Transverse colon (tissue), 3 donors: Measurements from ENCODE around the gene TLE3.

Experiments
- EP300 ChIP-seq: sonication (generic); formaldehyde crosslinking; IDR thresholded peaks from one replicate; pipeline ENCODE4 v1.6.1; 2017; ENCODE audit warnings: antibody characterized with exemption, low read depth
- TF ChIP-seq, protein P1 (sequence below), 5 experiments: fragments of 200-600 bp in 3 of 5; fragments of 450-650 bp in 2 of 5; sonication (generic) in 3 of 5; IDR thresholded peaks; 1 replicate in 2 of 5; 2 replicates in 3 of 5; pipeline ENCODE4 v1.5.1; 2016 to 2017; ENCODE audit warnings: antibody characterized with exemption in 5 of 5, inconsistent platforms in 3 of 5, mild to moderate bottlenecking in 2 of 5, moderate library complexity in 1 of 5

DNA sequence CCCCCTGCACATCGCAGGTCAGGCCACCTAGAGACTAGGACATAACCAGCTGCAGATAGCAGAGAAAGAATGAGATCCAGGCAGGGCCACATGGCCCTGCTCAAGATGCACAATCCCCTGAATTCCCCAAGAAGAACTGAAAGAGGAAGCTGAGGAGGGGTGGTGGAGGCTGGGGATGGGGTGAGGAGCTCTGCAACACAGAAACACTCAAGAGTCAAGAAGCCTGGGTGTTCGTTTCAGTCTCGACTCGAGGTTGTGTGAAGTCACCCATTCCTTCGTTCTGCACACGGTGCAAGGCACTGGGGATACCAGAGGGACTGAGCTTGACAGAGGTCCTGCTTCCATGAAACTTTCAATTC lies 62.0 kb downstream of the TLE3 start:
- TF ChIP-seq, protein P1, sequence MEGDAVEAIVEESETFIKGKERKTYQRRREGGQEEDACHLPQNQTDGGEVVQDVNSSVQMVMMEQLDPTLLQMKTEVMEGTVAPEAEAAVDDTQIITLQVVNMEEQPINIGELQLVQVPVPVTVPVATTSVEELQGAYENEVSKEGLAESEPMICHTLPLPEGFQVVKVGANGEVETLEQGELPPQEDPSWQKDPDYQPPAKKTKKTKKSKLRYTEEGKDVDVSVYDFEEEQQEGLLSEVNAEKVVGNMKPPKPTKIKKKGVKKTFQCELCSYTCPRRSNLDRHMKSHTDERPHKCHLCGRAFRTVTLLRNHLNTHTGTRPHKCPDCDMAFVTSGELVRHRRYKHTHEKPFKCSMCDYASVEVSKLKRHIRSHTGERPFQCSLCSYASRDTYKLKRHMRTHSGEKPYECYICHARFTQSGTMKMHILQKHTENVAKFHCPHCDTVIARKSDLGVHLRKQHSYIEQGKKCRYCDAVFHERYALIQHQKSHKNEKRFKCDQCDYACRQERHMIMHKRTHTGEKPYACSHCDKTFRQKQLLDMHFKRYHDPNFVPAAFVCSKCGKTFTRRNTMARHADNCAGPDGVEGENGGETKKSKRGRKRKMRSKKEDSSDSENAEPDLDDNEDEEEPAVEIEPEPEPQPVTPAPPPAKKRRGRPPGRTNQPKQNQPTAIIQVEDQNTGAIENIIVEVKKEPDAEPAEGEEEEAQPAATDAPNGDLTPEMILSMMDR (IDR thresholded peaks at IDR 0.05): no peak
- TF ChIP-seq EP300: no peak
